GM21447 (cell line): ENCODE data around the gene KCTD12.

Experiments used
- ATAC-seq: cut with Tn5 transposase; IDR thresholded peaks from one replicate; pipeline ENCODE4 v1.9.1; 2021; ENCODE audit not compliant: unreplicated experiment

The KCTD12 gene

GRCh38 chr13:76860706-76861105 lies 25.5 kb downstream of the KCTD12 start:
- ATAC-seq = no peak

- ATAC-seq = no peak
These were observed 31.3 kb downstream of the KCTD12 start for GRCh38 chr13:76854894-76855293.

GRCh38 chr13:76853921-76854608 lies 32.1 kb downstream of the KCTD12 start:
- ATAC-seq = no peak

GRCh38 chr13:76853481-76853880 lies 32.7 kb downstream of the KCTD12 start:
- no peak for ATAC-seq

- ATAC-seq = no peak
These were observed 33.2 kb downstream of the KCTD12 start for GRCh38 chr13:76852986-76853385.

GRCh38 chr13:76851961-76852360 lies 34.2 kb downstream of the KCTD12 start:
- ATAC-seq = no peak

- no peak for ATAC-seq
These were observed 36.7 kb downstream of the KCTD12 start for GRCh38 chr13:76849493-76849892.

GRCh38 chr13:76848596-76848995 lies 37.6 kb downstream of the KCTD12 start:
- no peak for ATAC-seq

GRCh38 chr13:76846363-76846762 lies 39.8 kb downstream of the KCTD12 start:
- ATAC-seq = no peak

- ATAC-seq = no peak
These were observed 40.3 kb downstream of the KCTD12 start for GRCh38 chr13:76845865-76846264.

GRCh38 chr13:76845367-76845766 lies 40.8 kb downstream of the KCTD12 start:
- ATAC-seq = no peak

- no peak for ATAC-seq
These were observed 48.4 kb downstream of the KCTD12 start for GRCh38 chr13:76837801-76838200.

GRCh38 chr13:76836311-76836710 lies 49.9 kb downstream of the KCTD12 start:
- ATAC-seq = no peak

- no peak for ATAC-seq
These were observed 52.7 kb downstream of the KCTD12 start for GRCh38 chr13:76833441-76833954.

- ATAC-seq = no peak
These were observed 53.8 kb downstream of the KCTD12 start for GRCh38 chr13:76832258-76832988.

GRCh38 chr13:76830805-76831204 lies 55.4 kb downstream of the KCTD12 start:
- ATAC-seq = no peak
